GM21619 (cell line): ENCODE measurements around the gene BEAN1.
"Not testable (repeated sequence)": the region's sequence is repeated elsewhere in the genome, so short reads cannot be mapped to it uniquely, and the experiment has no call there.

Source experiments
- ATAC-seq: cut with Tn5 transposase; IDR thresholded peaks from one replicate; pipeline ENCODE4 v1.9.1; 2021; ENCODE audit not compliant: unreplicated experiment

BEAN1 gene

DNA sequence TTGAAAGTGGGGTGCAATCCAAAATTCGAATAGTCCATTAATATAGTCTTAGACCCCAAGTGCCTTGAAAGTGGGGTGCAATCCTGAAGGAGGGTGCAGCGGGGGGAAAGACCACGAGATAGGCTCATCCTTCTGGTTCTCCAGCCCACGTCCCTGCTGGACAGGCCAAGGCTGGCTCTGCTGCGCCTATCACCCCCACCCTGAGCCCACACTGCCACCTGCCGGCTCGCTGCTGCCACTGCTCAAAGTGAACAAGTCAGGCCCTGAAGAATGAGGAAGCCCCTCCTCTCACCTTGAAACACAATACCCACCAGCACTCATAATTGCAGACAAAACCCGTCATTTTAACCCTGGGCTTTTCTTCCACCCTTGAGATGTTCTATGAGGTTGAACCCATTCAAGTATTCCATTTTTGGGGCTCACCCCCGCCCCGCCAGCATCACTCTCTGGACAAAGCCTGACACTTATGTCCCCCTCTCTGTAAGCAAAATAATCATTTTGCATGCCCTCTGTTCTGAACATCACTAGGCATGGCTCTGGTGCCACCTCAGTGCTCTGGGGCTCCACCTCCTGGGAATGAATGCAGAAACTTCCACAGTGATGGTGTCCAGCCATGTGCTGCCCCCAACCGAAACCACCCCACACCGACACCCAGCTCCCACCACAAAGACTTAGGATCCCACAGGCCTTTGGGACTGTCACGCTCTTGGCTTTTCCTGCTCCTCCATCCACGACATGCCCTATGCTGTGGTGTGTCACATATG lies 56.8 kb downstream of the BEAN1 start:
- ATAC-seq, result no peak

DNA sequence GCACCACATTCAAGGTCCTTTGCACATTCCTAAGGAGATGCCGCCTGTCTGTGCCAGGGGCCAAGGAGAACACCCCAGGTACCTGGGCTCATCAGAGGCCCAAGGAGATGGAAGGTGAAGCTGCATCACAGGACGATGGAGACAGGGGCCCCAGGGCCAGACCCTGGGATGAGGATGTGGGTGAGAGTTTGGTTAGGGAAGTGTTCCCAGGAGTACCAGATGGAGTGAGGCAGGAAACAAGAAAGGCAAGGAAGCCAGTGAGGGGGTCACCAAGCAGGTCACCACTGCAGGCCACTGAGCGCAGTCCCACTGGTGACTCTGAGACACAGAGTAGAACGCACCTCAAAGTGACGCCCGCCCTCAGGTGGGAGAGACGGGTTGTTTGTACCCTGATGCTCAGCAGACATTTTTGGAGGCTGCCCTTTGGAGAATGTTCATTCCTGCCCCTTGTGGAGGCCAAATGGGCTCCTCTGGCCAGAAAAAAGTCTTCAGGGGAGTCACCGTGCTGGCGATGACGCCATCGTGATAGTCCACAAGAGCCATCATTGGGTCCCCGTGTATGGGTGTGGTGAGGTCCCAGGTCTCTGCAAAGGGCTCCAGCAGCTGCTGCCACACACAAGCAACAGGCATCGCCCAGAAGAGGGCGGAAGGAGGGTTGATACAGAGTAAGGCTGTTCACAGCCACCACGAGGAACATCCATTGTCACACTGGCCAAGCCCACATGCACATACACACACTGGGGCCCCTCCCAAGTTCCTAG lies 57.5 kb downstream of the BEAN1 start:
- no peak for ATAC-seq

DNA sequence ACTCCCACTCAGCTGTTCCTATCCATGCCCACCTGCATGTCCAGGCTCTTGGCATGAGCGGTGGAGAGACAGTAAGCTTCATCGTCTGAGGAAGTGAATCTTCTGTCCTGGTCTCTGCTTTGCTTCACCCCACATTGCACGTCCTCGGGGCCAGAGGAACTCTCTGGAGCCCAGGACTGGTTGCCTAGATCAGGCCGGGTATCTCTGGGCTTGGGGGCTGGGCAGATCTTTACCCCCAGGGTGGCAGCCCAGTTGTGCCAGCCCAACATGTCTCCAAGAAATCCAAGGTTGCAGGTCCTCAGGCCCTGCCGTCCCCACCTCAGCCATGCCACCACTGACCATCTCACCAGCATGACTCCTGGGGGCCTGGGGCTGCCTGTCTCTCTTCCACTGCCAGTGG lies 58.3 kb downstream of the BEAN1 start:
- no peak for ATAC-seq

DNA sequence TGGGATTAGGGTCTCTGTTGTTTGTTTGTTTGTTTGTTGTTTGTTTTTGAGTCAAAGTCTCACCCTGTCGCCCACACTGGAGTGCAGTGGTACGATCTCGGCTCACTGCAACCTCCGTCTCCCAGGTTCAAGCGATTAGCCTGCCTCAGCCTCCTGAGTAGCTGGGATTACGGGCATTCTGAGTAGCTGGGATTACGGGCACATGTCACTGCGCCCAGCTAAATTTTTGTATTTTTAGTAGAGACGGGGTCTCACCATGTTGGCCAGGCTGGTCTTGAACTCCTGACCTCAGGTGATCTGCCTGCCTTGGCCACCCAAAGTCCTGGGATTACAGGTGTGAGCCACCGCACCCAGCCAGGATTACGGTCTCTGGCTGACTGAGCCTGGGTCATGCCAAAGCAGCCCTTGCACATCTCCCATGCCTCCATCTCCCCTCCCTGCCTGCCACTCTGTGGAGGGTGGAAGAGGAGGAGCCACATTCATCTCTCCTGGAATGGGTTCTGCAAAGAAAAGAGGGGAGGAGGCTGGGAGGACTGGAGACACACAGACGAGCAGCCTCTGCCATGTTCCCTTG lies 59.2 kb downstream of the BEAN1 start:
- ATAC-seq, result no peak

GRCh38 chr16:66486773-66487579 lies 59.9 kb downstream of the BEAN1 start:
- no peak for ATAC-seq

- ATAC-seq, result no peak
Measured at GRCh38 chr16:66487580-66488275, 60.6 kb downstream of the BEAN1 start.

GRCh38 chr16:66488505-66488904 lies 61.4 kb downstream of the BEAN1 start:
- ATAC-seq, result no peak

- no peak for ATAC-seq
Measured at GRCh38 chr16:66489385-66489784, 62.3 kb downstream of the BEAN1 start.

DNA sequence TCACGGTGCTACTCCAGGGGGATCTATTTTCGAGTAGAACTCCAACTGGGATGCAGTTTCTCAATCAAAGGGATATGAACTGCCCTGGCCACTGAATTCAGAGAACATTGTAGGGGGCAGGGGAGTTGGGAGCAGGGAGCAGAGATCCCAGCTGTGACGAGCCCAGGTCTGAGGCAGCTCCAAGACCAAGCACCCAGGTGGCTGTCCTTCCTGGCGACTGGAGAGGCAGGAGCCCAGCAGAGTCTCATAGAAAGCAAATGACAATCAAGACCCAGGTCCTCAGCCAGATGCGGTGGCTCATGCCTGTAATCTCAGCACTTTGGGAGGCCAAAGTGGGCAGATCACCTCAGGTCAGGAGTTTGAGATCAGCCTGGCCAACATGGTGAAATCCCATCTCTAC lies 62.7 kb downstream of the BEAN1 start:
- ATAC-seq, result no peak

DNA sequence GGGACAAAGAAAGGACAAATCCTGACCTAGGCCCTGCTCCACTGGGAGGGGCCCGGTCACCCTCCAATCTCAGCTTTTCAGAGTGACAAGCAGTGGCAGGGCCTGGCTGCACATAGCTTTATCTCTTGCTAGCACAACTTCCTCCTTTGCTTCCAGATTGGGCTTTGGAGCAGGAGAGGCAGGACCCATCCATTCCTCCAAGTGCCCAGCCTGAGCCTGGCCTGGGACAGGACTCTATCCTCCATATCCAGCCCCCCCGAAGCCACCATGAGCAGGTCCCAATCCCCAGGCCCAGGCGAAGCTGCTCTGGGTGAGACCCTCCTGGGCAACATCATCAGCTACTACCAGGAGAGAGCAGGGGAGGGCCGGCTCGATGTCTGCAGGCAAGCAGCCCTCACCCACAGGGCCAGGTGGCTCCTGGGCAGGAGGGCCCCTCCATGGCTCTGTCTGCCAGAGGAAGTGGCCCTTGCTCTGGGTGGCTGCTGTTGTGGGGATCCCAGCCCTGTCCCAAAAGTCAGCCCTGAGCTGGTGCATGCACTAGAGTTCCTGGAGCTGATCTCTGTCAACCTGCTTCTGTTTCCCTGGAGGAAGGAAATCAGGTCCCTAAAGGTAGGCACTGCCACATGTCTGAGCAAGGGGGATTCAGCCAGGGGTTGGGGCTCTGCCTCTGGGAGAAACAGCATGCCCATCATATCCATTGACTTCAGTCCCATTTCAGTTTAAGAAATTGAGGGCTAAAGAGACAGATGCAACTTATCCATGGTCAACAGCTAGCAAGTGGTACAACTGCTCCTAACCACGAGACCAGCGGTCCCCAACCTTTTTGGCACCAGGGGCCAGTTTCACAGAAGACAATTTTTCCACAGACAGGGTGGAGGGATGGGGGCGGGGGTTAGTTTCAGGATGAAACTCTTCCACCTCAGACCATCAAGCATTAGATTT lies 64.0 kb downstream of the BEAN1 start:
- no peak for ATAC-seq

- ATAC-seq, result no peak
Measured at GRCh38 chr16:66491716-66492064, 64.6 kb downstream of the BEAN1 start.

GRCh38 chr16:66493490-66494401 lies 66.7 kb downstream of the BEAN1 start:
- no peak for ATAC-seq

DNA sequence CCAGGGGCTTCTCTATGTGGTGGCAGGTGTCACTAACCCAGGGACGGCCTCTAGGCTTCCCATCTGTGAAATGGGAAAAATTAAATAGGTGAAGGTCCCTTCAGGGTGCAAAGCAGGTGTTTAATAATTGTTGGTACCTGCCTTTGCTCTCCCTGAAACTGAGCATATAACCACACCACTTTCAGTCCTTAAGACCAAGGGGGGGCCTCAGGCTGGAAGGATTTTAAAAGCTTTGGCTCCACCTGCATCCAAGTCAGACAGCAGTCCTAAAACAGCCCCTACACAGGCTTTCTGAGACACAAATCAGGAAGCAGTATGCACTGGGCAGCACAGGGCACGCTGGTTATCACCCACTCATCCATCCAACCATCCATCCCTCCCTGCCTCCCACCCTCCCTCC lies 67.8 kb downstream of the BEAN1 start:
- no peak for ATAC-seq

DNA sequence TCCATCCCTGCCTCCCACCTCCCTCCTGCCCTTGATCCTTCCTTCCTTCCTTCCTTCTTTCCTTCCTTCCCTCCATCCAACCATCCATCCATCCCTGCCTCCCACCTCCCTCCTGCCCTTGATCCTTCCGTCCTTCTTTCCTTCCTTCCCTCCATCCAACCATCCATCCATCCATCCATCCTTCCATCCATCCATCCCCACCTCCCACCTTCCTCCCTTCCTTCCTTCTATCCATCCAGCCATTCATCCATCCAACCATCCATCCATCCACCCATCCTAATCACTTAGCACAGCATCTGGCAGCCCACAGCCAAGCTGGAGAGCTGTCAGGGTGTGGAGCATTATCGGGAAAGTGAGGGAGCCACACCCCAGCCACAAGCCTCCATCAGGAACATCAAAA lies 68.3 kb downstream of the BEAN1 start:
- ATAC-seq, result no peak

GRCh38 chr16:66496226-66496625 lies 69.1 kb downstream of the BEAN1 start:
- not testable (repeated sequence) for ATAC-seq

DNA sequence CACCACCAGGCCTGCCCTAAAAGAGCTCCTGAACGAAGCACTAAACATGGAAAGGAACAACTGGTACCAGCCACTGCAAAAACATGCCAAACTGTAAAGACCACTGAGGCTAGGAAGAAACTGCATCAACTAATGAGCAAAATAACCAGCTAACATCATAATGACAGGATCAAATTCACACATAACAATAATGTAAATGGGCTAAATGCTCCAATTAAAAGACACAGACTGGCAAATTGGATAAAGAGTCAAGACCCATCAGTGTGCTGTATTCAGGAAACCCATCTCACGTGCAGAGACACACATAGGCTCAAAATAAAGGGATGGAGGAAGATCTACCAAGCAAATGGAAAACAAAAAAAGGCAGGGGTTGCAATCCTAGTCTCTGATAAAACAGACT lies 70.8 kb downstream of the BEAN1 start:
- ATAC-seq, result not testable (repeated sequence)

- not testable (repeated sequence) for ATAC-seq
Measured at GRCh38 chr16:66501563-66501962, 74.5 kb downstream of the BEAN1 start.

GRCh38 chr16:66502020-66502913 lies 75.2 kb downstream of the BEAN1 start:
- ATAC-seq, result no peak
